ENCODE measurements around the gene SYT1.

The SYT1 gene

GRCh38 chr12:79439175-79439825 is 574.7 kb downstream of the SYT1 start:
- no peak overlapping the region for H3K4me3 ChIP-seq (ENCODE audit: low read depth, low read length)
- DNase-seq (ENCODE audit: low read depth): no peak
- TF ChIP-seq MAX (IDR thresholded peaks at IDR 0.05; ENCODE audit: low read depth, low read length) (no peak), MYC (IDR thresholded peaks at IDR 0.05; ENCODE audit: low read depth, low read length) (no peak), CTCF (IDR thresholded peaks at IDR 0.05; ENCODE audit: low read depth, low read length) (no peak), POLR2A (IDR thresholded peaks at IDR 0.05; ENCODE audit: extremely low read depth, insufficient read length) (no peak)

- no peak for DNase-seq (ENCODE audit: low read depth)
- no peak for TF ChIP-seq CTCF (IDR thresholded peaks at IDR 0.05; ENCODE audit: low read depth, low read length)
- TF ChIP-seq MYC (IDR thresholded peaks at IDR 0.05; ENCODE audit: low read depth, low read length): no peak
- TF ChIP-seq MAX (IDR thresholded peaks at IDR 0.05; ENCODE audit: low read depth, low read length): no peak
Measured at GRCh38 chr12:79441534-79441933, 577.0 kb downstream of the SYT1 start.

GRCh38 chr12:79442396-79442795 is 577.8 kb downstream of the SYT1 start:
- TF ChIP-seq MYC (IDR thresholded peaks at IDR 0.05; ENCODE audit: low read depth, low read length) (no peak), MAX (IDR thresholded peaks at IDR 0.05; ENCODE audit: low read depth, low read length) (no peak), POLR2A (IDR thresholded peaks at IDR 0.05; ENCODE audit: extremely low read depth, insufficient read length) (no peak), CTCF (IDR thresholded peaks at IDR 0.05; ENCODE audit: low read depth, low read length) (no peak)
- H3K4me3 ChIP-seq (ENCODE audit: low read depth, low read length): no peak overlapping the region
- no peak for DNase-seq (ENCODE audit: low read depth)

More at GRCh38 chr12:79441534-79441933, 577.0 kb downstream of the SYT1 start:
- H3K4me3 ChIP-seq (ENCODE audit: low read depth, low read length): no peak overlapping the region

- no peak for DNase-seq (ENCODE audit: low read depth)
- TF ChIP-seq MAX (IDR thresholded peaks at IDR 0.05; ENCODE audit: low read depth, low read length) (no peak), POLR2A (IDR thresholded peaks at IDR 0.05; ENCODE audit: extremely low read depth, insufficient read length) (no peak), CTCF (IDR thresholded peaks at IDR 0.05; ENCODE audit: low read depth, low read length) (no peak), MYC (IDR thresholded peaks at IDR 0.05; ENCODE audit: low read depth, low read length) (no peak)
- H3K4me3 ChIP-seq (ENCODE audit: low read depth, low read length): no peak overlapping the region
Measured at GRCh38 chr12:79444089-79444488, 579.5 kb downstream of the SYT1 start.

- no peak for DNase-seq (ENCODE audit: low read depth)
- H3K4me3 ChIP-seq (ENCODE audit: low read depth, low read length): no peak overlapping the region
Measured at GRCh38 chr12:79448816-79449215, 584.2 kb downstream of the SYT1 start.

GRCh38 chr12:79451365-79451764 is 586.8 kb downstream of the SYT1 start:
- no peak for TF ChIP-seq CTCF (IDR thresholded peaks at IDR 0.05; ENCODE audit: low read depth, low read length)
- TF ChIP-seq MAX (IDR thresholded peaks at IDR 0.05; ENCODE audit: low read depth, low read length): no peak
- TF ChIP-seq POLR2A (IDR thresholded peaks at IDR 0.05; ENCODE audit: extremely low read depth, insufficient read length): no peak
- no peak for TF ChIP-seq MYC (IDR thresholded peaks at IDR 0.05; ENCODE audit: low read depth, low read length)
- H3K4me3 ChIP-seq (ENCODE audit: low read depth, low read length): no peak overlapping the region
- no peak for DNase-seq (ENCODE audit: low read depth)

More at GRCh38 chr12:79448816-79449215, 584.2 kb downstream of the SYT1 start:
- no peak for TF ChIP-seq MAX (IDR thresholded peaks at IDR 0.05; ENCODE audit: low read depth, low read length)
- no peak for TF ChIP-seq POLR2A (IDR thresholded peaks at IDR 0.05; ENCODE audit: extremely low read depth, insufficient read length)
